GM12892 (cell line): ENCODE data around the gene SLC66A1.

Experiments
- DNase-seq: peaks from one replicate; pipeline ENCODE4 v3.0.0; 2011; ENCODE audit not compliant: insufficient read length
- FAIRE-seq: peaks from 2 replicates; lab custom pipeline; 2011; peaks lifted over from hg19 to GRCh38; lab: Jason Lieb, UNC
- POLR2A ChIP-seq: IDR thresholded peaks from 2 replicates; pipeline ENCODE4 v1.6.1; 2011; ENCODE audit warnings: low read depth, low read length, control low read depth
- POLR2AphosphoS5 ChIP-seq: IDR thresholded peaks from 2 replicates; pipeline ENCODE4 v1.6.1; 2011; ENCODE audit warnings: low read depth, low read length, control low read depth
- TAF1 ChIP-seq: IDR thresholded peaks from 2 replicates; pipeline ENCODE4 v1.6.1; 2011; ENCODE audit warnings: low read depth, mild to moderate bottlenecking, control low read depth, low read length, borderline replicate concordance

Gene SLC66A1

DNA sequence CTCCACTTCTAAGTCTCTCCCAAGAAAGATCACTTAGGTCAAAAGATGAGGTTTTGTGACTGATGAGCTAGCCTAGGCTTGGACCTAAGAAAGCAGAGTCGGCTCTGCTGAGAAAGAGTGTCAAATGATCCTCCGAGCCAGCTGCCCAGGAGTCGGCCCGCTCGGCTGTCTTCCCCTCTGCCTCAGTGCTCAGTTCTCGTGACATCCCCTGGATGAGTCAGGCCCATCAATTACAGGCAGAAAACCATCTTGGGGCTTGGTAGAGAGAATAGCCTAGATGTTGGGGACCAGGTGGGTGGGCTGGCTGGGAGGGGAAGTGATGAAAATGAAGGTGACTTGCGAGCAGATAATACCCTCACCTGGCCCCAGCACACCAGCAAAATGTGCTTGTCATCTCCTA, 60.5 kb downstream of the SLC66A1 start:
- TF ChIP-seq POLR2A (no peak), TAF1 (no peak), POLR2AphosphoS5 (no peak)
- no peak for FAIRE-seq

DNA sequence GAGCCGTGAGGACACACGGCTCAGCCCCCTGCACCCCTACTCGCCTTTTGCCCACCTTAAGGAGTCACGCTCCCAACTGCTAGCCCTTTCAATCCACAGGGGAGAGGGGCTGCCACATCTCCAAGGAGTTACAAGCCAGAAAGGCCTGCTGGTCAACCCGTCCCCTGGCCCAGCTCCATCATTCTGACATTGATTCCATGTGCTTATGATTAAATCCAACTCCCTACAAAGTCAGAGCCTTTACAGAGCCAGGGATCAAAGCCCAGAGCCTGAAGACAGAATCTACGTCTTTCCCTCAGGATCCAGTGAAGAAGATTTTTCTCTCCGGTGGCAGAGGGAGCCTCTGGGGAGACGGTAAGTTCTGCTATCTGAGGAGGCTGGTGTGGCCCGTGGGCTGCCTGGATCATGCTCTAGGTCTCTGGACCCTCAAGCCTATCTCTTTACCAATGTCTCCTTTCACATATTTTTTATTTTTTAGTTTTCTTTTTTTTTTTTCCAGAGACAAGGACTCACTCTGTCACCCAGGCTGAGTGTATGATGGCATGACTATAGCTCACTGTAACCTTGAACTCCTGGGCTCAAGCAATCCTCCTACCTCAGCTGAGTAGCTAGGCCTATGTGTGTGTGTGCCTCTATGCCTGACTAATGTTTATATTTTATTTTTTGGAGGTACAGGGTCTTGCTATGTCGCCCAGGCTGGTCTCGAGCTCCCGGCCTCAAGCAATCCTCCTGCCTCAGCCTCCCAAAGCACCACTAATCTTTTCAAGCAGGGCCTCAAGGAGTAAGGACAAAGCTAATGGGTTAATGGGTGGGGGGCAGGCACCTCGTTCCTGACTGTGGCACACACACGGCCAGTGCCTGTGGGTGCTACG, 61.3 kb downstream of the SLC66A1 start:
- no peak for FAIRE-seq
- no peak for TF ChIP-seq TAF1
- TF ChIP-seq POLR2A: no peak
- no peak for TF ChIP-seq POLR2AphosphoS5
- DNase-seq: no peak

More for the DNA sequence above, 60.5 kb downstream of the SLC66A1 start:
- DNase-seq: no peak

DNA sequence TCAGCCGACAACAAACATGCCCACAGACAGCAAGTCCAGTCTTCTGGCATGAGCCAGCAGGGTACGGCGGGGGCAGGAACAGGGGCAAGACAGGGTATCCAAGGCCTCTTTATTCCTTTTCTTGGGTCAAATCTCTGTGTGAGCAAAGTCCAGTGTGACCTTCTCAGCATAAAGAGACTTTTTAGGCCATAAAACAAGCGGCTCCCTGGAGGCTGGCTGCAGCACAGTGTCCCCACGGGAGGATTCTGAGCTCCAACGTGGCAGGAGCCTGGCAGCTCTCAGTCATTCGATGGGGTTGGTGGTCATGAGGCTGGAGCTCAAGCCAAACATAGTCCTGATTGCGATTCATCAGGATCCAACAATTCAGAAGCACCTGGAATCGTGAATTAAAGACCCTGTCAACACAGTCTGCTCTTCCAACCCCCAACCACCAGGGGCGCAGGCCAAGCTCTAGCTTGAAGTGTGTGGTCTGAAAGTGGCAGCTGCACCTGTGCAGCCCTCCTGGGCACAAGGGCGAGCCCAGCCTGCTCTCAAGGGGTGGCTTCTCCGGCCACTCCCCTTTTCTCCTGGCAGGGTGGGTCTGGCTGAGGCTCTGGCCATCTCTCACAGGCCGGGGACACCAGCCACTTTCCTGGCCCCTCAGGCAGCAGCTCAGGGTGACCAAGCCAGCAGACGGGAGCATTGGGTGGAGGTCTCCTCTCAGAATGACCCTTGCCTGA, 62.1 kb downstream of the SLC66A1 start:
- FAIRE-seq: no peak
- TF ChIP-seq POLR2AphosphoS5: no peak
- no peak for TF ChIP-seq POLR2A
- TF ChIP-seq TAF1: no peak

DNA sequence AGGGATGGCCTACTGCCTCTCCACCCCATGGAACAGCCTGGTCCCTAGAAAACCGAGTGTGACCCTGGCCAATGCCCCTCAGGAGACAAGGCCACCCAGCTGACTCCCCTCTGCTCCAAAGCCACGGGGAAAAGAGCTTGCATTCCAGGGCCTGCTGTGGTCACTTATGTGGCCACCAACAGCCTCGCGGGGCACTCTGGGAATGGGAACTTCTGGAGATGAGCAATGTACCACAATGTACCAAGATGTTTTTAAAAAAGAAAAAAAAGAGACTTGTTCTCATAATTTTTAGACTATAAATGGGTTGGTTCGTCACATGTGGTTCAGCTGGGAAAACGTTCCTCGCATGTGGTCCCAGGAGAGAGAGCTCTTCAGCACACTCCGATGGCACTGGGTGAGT, 62.8 kb downstream of the SLC66A1 start:
- FAIRE-seq: no peak
- no peak for TF ChIP-seq POLR2A
- no peak for TF ChIP-seq TAF1
- no peak for TF ChIP-seq POLR2AphosphoS5

More for the DNA sequence above, 62.1 kb downstream of the SLC66A1 start:
- DNase-seq: no peak

DNA sequence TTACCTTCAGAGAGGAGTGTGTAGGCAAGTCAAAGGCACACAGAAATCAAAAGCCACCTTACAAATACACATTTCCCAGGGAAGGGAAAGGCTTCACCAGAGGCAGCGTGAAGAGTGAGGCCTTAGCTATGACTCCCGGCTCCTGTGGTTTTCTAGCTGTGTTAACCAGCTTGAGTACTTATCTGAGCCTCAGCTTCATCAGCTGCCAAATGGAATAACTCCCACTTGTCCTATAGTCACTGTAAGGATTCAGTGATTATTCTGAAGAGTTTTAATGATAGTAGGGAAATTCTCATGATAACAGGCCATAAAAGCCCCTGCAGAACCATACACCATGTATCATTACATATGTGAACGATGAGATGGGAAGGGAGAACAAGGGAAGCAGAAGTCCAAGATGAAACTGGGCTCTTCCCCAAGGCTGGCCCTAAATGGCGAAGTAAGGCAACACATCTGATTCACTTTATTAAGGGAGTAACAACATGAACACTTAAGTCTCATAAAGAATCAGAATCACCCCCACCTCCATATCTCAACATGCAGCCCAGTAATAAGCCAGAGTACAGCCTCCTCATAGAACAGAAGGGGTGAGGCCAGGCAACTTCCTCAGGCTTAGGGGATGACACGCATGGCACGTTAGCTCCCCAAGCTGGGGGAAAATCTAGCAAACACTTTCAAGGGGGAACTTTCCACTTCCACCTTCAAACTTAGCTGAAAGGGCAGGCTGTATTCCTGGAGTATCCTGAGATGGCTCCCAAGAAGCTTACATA, 63.7 kb downstream of the SLC66A1 start:
- DNase-seq (no peak), FAIRE-seq (no peak)
- TF ChIP-seq TAF1 (no peak), POLR2AphosphoS5 (no peak), POLR2A (no peak)

More for the DNA sequence above, 62.8 kb downstream of the SLC66A1 start:
- no peak for DNase-seq

DNA sequence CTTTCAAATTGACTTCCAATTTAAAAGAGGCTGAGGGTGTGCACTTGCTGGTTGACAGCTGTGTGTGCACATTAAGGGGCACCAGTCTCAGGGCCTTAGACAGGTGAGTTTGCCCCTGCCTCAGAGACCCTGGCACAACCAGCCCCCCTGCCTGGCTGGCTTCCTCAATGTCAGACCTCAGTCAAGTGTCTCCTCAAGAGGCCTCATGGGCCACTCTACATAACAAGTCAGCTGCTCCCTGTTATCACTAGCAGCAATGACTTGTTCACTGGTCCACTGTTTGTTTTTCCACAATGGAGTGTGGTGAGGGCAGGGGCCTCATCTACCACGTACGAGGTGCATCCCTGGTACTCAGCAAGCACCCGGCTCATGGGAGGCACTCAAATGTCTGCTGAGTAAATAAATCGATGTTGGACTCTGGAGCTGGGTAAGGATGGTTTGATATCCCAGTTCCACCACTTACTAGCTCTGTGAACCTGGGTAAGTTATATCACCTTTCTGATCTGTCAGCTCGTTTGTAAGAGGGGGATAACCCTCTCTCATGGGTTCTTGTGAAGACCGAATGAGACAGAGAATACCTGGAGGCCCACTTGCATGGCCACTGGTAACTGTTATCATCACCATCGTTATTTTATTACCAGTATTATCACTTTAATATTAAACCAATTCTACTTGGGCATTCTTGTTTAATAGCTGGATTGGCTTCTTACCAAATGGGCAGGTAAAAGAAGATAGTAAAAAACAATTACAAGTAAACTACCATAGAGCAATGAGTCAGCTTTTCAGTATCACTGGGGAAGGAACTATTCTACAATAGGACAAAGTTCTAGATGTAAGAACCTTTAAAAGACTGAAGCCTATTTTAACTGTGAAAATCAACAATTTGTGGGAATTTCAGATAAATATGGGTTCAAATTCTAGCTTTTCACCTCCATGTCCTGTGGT, 64.6 kb downstream of the SLC66A1 start:
- FAIRE-seq (no peak), DNase-seq (no peak)
- TF ChIP-seq POLR2AphosphoS5 (no peak), TAF1 (no peak), POLR2A (no peak)

DNA sequence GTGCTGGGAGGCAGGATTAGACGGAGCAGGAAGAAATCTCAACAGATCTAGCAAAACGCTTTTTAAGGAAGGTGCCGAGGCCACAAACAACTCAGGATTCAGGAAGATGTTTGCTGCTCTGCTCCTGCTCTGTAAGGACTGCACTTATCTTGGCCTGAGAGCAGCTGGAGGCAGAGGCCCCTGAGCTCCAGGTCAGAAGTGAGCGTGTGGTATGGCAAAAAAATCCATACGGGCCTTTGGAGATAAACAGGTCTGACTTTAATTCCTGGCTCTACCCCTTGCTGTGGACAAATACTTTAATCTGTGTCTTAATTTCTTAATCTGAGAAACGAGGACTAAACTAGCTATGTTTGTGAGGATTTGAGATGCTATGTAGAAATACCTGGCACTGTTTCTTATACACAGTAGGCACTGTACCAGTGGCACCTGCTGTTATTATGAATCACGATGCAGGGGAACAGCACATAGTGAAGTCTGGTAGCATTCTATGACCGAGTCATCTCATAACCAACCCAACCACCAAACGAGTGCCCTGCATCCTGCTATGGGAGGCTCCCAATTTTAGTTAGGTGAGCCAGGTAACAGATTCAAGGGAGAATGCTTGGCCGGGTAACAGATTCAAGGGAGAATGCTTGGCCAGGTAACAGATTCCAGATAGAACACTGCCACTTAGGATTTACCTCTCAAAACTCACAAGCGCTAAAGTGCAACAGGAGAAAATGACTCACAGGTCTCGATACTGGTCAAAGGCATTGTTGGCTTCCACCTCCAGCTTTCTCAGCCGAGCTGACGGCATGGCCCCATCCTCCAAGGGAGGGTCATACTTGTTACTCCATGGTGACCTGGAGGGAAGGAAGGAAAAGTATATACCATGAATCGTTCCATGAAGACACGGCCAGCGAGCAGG, 65.9 kb downstream of the SLC66A1 start:
- FAIRE-seq (no peak), DNase-seq (no peak)
- no peak for TF ChIP-seq POLR2A
- no peak for TF ChIP-seq POLR2AphosphoS5
- TF ChIP-seq TAF1: no peak
